Activated B cell treated with CpG ODN at 0.5 μM for 24 hours (primary cell): Measurements from ENCODE around the gene ZC3HAV1. TPM values are rescaled to one million over a fixed set of nuclear protein-coding genes. Genes with fewer than 3 reads are reported as not detected.

Experiments used
- ATAC-seq: fragments of 200-7000 bp; cut with Tn5 transposase; one replicate; pipeline ENCODE4 v1.10.0; 2021; ENCODE audit warnings: low read depth, mild to moderate bottlenecking, moderate library complexity
- CTCF ChIA-PET: fragments of 350-600 bp; sonication (Branson Sonifier 250); formaldehyde crosslinking; loops from one replicate; lab custom pipeline; 2021; ENCODE audit warnings: antibody characterized with exemption; lab: Charles Lee
- POLR2A ChIA-PET: fragments of 350-600 bp; sonication (Branson Sonifier 250); formaldehyde crosslinking; loops from one replicate; lab custom pipeline; 2021; ENCODE audit warnings: antibody characterized with exemption; lab: Charles Lee
- DNase-seq: peaks from one replicate; pipeline ENCODE4 v3.0.0; 2022
- H3K27ac Mint-ChIP-seq: one replicate; pipeline ENCODE4 v1.8.0; 2020; ENCODE audit warnings: mixed read lengths
- H3K27me3 Mint-ChIP-seq: one replicate; pipeline ENCODE4 v1.8.0; 2021; ENCODE audit warnings: mixed read lengths
- H3K36me3 Mint-ChIP-seq: one replicate; pipeline ENCODE4 v1.8.0; 2021; ENCODE audit warnings: low read depth, mixed read lengths
- H3K4me1 Mint-ChIP-seq: one replicate; pipeline ENCODE4 v1.8.0; 2021; ENCODE audit warnings: mixed read lengths
- H3K4me3 Mint-ChIP-seq: one replicate; pipeline ENCODE4 v1.8.0; 2020; ENCODE audit warnings: mild to moderate bottlenecking, mixed read lengths
- H3K9me3 Mint-ChIP-seq: one replicate; pipeline ENCODE4 v1.8.0; 2020; ENCODE audit warnings: mixed read lengths
- intact Hi-C: fragments of 100-400 bp; cut with micrococcal nuclease; formaldehyde crosslinking; loops from one replicate; pipeline ENCODE4 v1.15.1; 2024
- total RNA-seq: library from RNA; stranded (reverse); gene quantifications from 2 replicates; pipeline ENCODE4 v1.2.3, GENCODE V29; 2022
- TF ChIP-seq, protein P1 (sequence below): fragments of 200-600 bp; IDR thresholded peaks from one replicate; pipeline ENCODE4 v1.8.0; 2022; ENCODE audit warnings: antibody characterized with exemption, mild to moderate bottlenecking

ZC3HAV1 gene
- total RNA-seq, 1 donor from 2014 or later: 80.7 TPM

- H3K4me3 Mint-ChIP-seq: no peak overlapping the region
- DNase-seq (no peak), ATAC-seq (no peak)
- ChIA-PET CTCF (no interaction called here), POLR2A (interaction anchor here (0.6 kb wide), 1 partner anchor 58 kb away, joined by 5 read pairs; no protein-coding TSS in a partner anchor)
- H3K27ac Mint-ChIP-seq: no peak overlapping the region
- no peaks in the 10 kb centered on the region for H3K9me3 Mint-ChIP-seq
- H3K4me1 Mint-ChIP-seq: peaks cover 41% of the 10 kb centered on the region
- intact Hi-C loops: loop anchor here (10.0 kb wide), 1 partner anchor 951 kb away; the partner anchor contains the start of gene PARP12
- no peaks in the 10 kb centered on the region for H3K27me3 Mint-ChIP-seq
- H3K36me3 Mint-ChIP-seq: peaks cover 11% of the 10 kb centered on the region
- TF ChIP-seq, protein P1, sequence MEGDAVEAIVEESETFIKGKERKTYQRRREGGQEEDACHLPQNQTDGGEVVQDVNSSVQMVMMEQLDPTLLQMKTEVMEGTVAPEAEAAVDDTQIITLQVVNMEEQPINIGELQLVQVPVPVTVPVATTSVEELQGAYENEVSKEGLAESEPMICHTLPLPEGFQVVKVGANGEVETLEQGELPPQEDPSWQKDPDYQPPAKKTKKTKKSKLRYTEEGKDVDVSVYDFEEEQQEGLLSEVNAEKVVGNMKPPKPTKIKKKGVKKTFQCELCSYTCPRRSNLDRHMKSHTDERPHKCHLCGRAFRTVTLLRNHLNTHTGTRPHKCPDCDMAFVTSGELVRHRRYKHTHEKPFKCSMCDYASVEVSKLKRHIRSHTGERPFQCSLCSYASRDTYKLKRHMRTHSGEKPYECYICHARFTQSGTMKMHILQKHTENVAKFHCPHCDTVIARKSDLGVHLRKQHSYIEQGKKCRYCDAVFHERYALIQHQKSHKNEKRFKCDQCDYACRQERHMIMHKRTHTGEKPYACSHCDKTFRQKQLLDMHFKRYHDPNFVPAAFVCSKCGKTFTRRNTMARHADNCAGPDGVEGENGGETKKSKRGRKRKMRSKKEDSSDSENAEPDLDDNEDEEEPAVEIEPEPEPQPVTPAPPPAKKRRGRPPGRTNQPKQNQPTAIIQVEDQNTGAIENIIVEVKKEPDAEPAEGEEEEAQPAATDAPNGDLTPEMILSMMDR: no peak
Measured at GRCh38 chr7:139114018-139114417, 4.5 kb upstream of the ZC3HAV1 start.

DNA sequence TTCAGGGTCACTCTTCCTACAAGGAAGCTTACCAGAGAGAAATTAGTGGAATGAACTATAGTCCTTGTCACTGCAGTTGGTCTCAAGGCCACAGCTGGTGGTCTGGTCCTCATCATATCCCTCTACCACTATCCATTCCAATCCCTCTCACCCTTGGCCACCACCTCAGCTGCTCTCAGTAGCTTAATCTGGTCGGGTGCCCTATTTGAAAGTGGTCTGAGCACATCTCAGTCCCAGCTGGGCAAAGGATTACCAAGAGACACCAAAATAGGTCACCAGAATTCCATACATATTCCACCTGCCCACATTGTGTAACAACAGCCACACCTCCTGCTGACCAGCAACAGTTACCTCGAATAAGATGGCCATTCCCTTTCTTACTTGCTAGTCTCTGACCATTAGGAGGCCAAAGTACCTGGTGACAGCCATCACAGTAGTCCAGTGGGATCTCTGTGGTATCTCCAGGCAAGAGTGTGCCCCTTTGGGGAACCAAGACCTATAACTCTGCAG, 3.3 kb upstream of the ZC3HAV1 start:
- ATAC-seq: no peak
- intact Hi-C loops: loop anchor here (10.0 kb wide), 1 partner anchor 952 kb away; the partner anchor contains the start of gene PARP12
- CTCF ChIA-PET: no interaction called here
- Mint-ChIP-seq H3K27ac (no peak overlapping the region), H3K4me1 (peaks cover 32% of the 10 kb centered on the region), H3K27me3 (no peaks in the 10 kb centered on the region), H3K36me3 (peaks cover 18% of the 10 kb centered on the region), H3K9me3 (no peaks in the 10 kb centered on the region), H3K4me3 (no peak overlapping the region)
- TF ChIP-seq, protein P1: no peak
- POLR2A ChIA-PET: interaction anchor here (0.5 to 1.6 kb wide), 3 partner anchors 9 to 78 kb away, joined by 3 to 5 read pairs (median 4); no protein-coding TSS in a partner anchor
- DNase-seq: no peak

- Mint-ChIP-seq H3K4me3 (no peak overlapping the region), H3K27me3 (no peaks in the 10 kb centered on the region), H3K27ac (peak overlapping the region; percentile 82), H3K4me1 (peaks cover 30% of the 10 kb centered on the region), H3K36me3 (peaks cover 22% of the 10 kb centered on the region), H3K9me3 (no peaks in the 10 kb centered on the region)
- intact Hi-C loops: loop anchor here (10.0 kb wide), 1 partner anchor 952 kb away; the partner anchor contains the start of gene PARP12
- no peak for DNase-seq
- TF ChIP-seq, protein P1: no peak
- ATAC-seq: no peak
- ChIA-PET POLR2A (interaction anchor here (0.5 to 1.6 kb wide), 3 partner anchors 8 to 78 kb away, joined by 3 to 5 read pairs (median 4); no protein-coding TSS in a partner anchor), CTCF (no interaction called here)
Measured at GRCh38 chr7:139112316-139112715, 2.8 kb upstream of the ZC3HAV1 start.

GRCh38 chr7:139111811-139112301, 2.3 kb upstream of the ZC3HAV1 start:
- ChIA-PET POLR2A (interaction anchor here (0.9 kb wide), 1 partner anchor 77 kb away, joined by 3 read pairs; no protein-coding TSS in a partner anchor), CTCF (no interaction called here)
- peaks cover 29% of the 10 kb centered on the region for H3K4me1 Mint-ChIP-seq
- no peaks in the 10 kb centered on the region for H3K9me3 Mint-ChIP-seq
- no peak overlapping the region for H3K4me3 Mint-ChIP-seq
- ATAC-seq (no peak), DNase-seq (no peak)
- H3K27me3 Mint-ChIP-seq: no peaks in the 10 kb centered on the region
- peaks cover 24% of the 10 kb centered on the region for H3K36me3 Mint-ChIP-seq
- peak overlapping the region; percentile 82 for H3K27ac Mint-ChIP-seq
- intact Hi-C loops: loop anchor here (10.0 kb wide), 1 partner anchor 953 kb away; the partner anchor contains the start of gene PARP12
- TF ChIP-seq, protein P1: no peak

- DNase-seq: no peak
- POLR2A ChIA-PET: interaction anchor here (1.6 to 2.7 kb wide), 2 partner anchors 8 to 22 kb away, joined by 15 to 19 read pairs; a partner anchor contains a TSS
- intact Hi-C loops: loop anchor here (10.0 kb wide), 1 partner anchor 954 kb away; the partner anchor contains the start of gene PARP12
- CTCF ChIA-PET: interaction anchor here (1.5 kb wide), 1 partner anchor 36 kb away, joined by 5 read pairs; no protein-coding TSS in a partner anchor
- H3K4me1 Mint-ChIP-seq: peaks cover 33% of the 10 kb centered on the region
- no peak overlapping the region for H3K4me3 Mint-ChIP-seq
- no peaks in the 10 kb centered on the region for H3K27me3 Mint-ChIP-seq
- TF ChIP-seq, protein P1: no peak
- no peaks in the 10 kb centered on the region for H3K9me3 Mint-ChIP-seq
- ATAC-seq: no peak
- H3K27ac Mint-ChIP-seq: peak overlapping the region; percentile 82
- H3K36me3 Mint-ChIP-seq: peaks cover 24% of the 10 kb centered on the region
Measured at GRCh38 chr7:139111147-139111546, 1.6 kb upstream of the ZC3HAV1 start.
